ENCODE measurements around the gene MYO1G. TPM values are rescaled to one million over a fixed set of nuclear protein-coding genes. Genes with fewer than 3 reads are reported as not detected.

The MYO1G gene
- polyA plus RNA-seq, 2 of the 4 experiments (the other 2 are of a cell fraction) = 0.06 TPM; not detected in 1

DNA sequence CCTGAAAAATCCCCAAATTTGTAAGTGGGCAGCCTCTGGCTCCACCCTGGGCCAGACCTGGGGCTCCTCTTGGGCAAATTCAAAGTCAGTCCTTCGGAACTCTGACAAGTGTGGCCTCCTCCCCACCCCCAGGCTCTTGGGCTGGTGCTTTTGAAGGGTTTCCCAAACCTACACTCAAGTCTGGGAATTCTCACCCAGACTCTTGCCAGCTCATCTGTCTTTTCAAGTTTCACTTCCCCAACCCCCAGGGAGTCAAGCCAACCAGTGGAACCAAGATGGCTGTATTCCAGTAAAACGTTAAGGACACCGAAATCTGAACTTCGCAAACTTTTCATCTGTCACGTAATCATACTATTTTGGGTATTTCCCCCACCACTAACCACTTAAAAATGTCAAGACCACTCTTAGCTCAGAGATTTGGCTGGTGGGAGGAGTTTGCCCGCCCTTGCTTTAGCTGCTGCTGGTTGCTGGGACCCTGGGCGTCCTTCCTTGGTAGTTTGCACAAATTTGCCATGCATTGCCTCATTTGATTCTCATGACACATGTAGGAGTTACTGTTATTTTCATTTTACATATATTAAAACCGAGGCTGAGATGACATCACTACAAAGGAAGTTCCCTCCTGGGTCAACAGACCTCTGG is 1.7 kb upstream of the MYO1G start:
- peak in 1 of 2 experiments; percentile 5; a peak in 2 of 6 replicates for ATAC-seq
- no peak for FAIRE-seq
- H3K4me3 ChIP-seq = no peak overlapping the region
- 69% methylated on average over 8 of the region's 8 CpGs for WGBS (ENCODE audit: missing lambda C conversion rate)
- no peaks in the 10 kb centered on the region for H3K9me3 ChIP-seq
- no peak for DNase-seq (ENCODE audit: low read depth in 1 of 2, low spot score in 1 of 2)
- CTCF ChIA-PET = interaction anchor here (1.2 to 4.2 kb wide), 4 partner anchors 16 to 124 kb away, joined by 3 to 11 read pairs (median 6); partner anchors contain the start of gene CCM2
- no peak overlapping the region; a peak in 1 of 6 replicates for H3K27ac ChIP-seq
- peaks cover 37% of the 10 kb centered on the region for H3K4me1 ChIP-seq
- POLR2A ChIA-PET = interaction anchor here (1.0 kb wide), 1 partner anchor 19 kb away, joined by 3 read pairs; no protein-coding TSS in a partner anchor
- TF ChIP-seq CBX8 (IDR thresholded peaks at IDR 0.05) (no peak), ZC3H11A (IDR thresholded peaks at IDR 0.05) (no peak), POLR2A (IDR thresholded peaks at IDR 0.05; ENCODE audit: low read length) (no peak), BHLHE40 (IDR thresholded peaks at IDR 0.05; ENCODE audit: low read depth, low read length) (no peak), HOXB5 (CRISPR knock-in tag; IDR thresholded peaks at IDR 0.05) (no peak)
- H3K4me2 ChIP-seq = no peak overlapping the region

DNA sequence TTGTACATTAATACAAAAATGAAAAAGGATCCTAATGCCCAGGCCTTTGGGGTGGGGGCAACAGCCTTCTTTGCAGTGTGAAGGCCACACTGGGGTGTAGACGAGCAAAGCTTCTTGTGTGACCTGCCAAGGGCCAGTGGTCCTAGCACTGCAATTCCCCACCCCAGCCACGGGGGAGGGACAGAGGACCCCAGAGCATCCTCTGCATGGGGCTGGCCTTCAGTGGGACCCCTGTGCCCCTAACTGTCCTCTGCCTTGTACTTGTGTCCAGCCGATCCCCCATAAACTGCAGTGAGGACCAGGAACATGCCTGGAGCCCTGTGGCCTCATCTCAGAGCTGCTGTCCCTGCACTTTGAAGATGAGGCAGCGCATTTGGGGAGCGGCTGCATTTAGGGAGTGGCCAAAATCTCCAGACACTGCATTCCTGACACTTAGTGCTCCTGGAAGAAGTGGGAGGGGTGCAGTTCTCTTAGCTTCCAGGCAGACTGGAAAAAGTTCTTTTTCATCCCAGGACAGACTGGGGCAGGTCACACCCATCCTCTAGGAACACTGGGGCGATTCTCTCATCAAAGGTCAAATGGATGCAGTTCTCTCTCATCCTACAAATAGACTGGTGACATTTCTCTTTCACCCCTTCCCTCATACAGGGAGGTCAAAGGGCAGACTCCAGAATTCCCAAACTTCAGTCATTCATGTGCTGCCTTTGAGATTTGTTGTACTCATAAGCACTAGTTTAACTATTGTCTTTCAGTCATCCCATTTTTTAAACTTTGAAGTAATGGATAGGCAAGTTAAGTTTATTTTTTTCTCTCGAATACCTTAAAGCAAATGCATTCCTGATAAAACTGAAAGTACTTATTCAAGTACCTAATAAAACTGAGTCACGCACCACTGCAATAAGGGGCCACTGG is 922 bp upstream of the MYO1G start:
- Histone ChIP-seq H3K27ac (peak overlapping the region in 1 of 2 experiments; percentile 28; a peak in 1 of 6 replicates), H3K9me3 (no peaks in the 10 kb centered on the region), H3K4me3 (no peak overlapping the region), H3K4me2 (no peak overlapping the region; the same call in 2 of the 3 replicates), H3K4me1 (peaks cover 31% of the 10 kb centered on the region)
- ATAC-seq = peak; percentile 34 to 35
- WGBS (ENCODE audit: missing lambda C conversion rate) = 69% methylated on average over 6 of the region's 8 CpGs
- TF ChIP-seq, protein P1, sequence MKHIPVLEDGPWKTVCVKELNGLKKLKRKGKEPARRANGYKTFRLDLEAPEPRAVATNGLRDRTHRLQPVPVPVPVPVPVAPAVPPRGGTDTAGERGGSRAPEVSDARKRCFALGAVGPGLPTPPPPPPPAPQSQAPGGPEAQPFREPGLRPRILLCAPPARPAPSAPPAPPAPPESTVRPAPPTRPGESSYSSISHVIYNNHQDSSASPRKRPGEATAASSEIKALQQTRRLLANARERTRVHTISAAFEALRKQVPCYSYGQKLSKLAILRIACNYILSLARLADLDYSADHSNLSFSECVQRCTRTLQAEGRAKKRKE (CRISPR knock-in tag; IDR thresholded peaks at IDR 0.05; ENCODE audit: low read depth) = no peak
- no peak for TF ChIP-seq ZFP36 (IDR thresholded peaks at IDR 0.05; ENCODE audit: borderline replicate concordance, partially characterized antibody)
- no peak for TF ChIP-seq MYC (IDR thresholded peaks at IDR 0.05; ENCODE audit: borderline replicate concordance, low read length)
- no peak for TF ChIP-seq FOSB (CRISPR knock-in tag; IDR thresholded peaks at IDR 0.05)
- no peak for TF ChIP-seq TFCP2L1 (CRISPR knock-in tag; IDR thresholded peaks at IDR 0.05)
- no peak for TF ChIP-seq RFX5 (IDR thresholded peaks at IDR 0.05)
- no peak for TF ChIP-seq EHMT2 (IDR thresholded peaks at IDR 0.05; ENCODE audit: low read depth)
- no peak for TF ChIP-seq RAD21 (conservative IDR thresholded peaks at IDR 0.05 in 1 of 2, IDR thresholded peaks at IDR 0.05 in 1 of 2)
- no peak for TF ChIP-seq FOSL2 (IDR thresholded peaks at IDR 0.05)
- no peak for TF ChIP-seq FOSL2 (CRISPR knock-in tag; IDR thresholded peaks at IDR 0.05)
- no peak for TF ChIP-seq HOXA7 (CRISPR knock-in tag; IDR thresholded peaks at IDR 0.05)
- TF ChIP-seq KDM5A (IDR thresholded peaks at IDR 0.05) = no peak
- TF ChIP-seq NFE2L2 (conservative IDR thresholded peaks at IDR 0.05; ENCODE audit: low read length) = no peak
- peak in 1 of 2 experiments; percentile 40 for DNase-seq (ENCODE audit: low read depth in 1 of 2, low spot score in 1 of 2)
- CTCF ChIA-PET = interaction anchor here (0.6 to 4.2 kb wide), 5 partner anchors 15 to 123 kb away, joined by 3 to 11 read pairs (median 3); partner anchors contain the start of gene CCM2
- FAIRE-seq = no peak
- POLR2A ChIA-PET = no interaction called here

DNA sequence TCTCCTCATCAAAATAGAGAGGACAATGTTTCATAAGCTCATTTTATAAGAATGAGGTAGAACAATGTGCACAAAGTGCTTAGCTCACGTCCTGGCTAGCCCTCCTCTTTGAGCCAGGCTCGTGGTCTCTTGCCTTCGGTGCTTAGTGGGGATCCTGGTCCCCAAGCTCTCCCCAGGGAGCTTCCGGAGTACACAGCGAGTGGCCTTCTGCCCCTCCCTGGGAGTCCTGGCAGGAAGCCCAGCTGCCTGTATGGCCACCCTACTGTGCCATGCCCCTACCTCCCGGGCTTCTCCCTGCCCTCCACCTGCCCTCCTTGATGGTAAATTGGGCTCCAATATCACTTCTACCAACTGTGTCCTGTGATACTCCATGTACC is 868 bp downstream of the MYO1G start:
- ChIA-PET CTCF (interaction anchor here (1.2 kb wide), 1 partner anchor 121 kb away, joined by 4 read pairs; no protein-coding TSS in a partner anchor), POLR2A (interaction anchor here (0.7 kb wide), 1 partner anchor 8 kb away, joined by 3 read pairs; no protein-coding TSS in a partner anchor)
- Histone ChIP-seq H3K27ac (peak overlapping the region in 1 of 2 experiments; percentile 34; a peak in 2 of 6 replicates), H3K4me2 (no peak overlapping the region), H3K9me3 (no peaks in the 10 kb centered on the region), H3K4me1 (peaks cover 19% of the 10 kb centered on the region; the same call in 2 of the 3 replicates), H3K4me3 (no peak overlapping the region)
- 72% methylated on average over 6 of the region's 6 CpGs for WGBS (ENCODE audit: missing lambda C conversion rate)
- no peak for ATAC-seq
- no peak for DNase-seq (ENCODE audit: low read depth in 1 of 2, low spot score in 1 of 2)
- TF ChIP-seq POLR2AphosphoS2 (conservative IDR thresholded peaks at IDR 0.05; ENCODE audit: low read length) (no peak), PHF8 (IDR thresholded peaks at IDR 0.05; ENCODE audit: borderline replicate concordance, low read depth) (no peak), CHD2 (IDR thresholded peaks at IDR 0.05; ENCODE audit: low read length, partially characterized antibody) (no peak), FOXS1 (CRISPR knock-in tag; IDR thresholded peaks at IDR 0.05) (no peak)
- no peak for FAIRE-seq

Data from A549 (cell line).